H1 (cell line): ENCODE data around the gene TUBE1. TPM values are rescaled to one million over a fixed set of nuclear protein-coding genes. Genes with fewer than 3 reads are reported as not detected.

Experiments used
- CTCF ChIA-PET: fragments of 300-600 bp; sonication (Branson Sonifier 250); formaldehyde crosslinking; loops from one replicate; lab custom pipeline; 2021; ENCODE audit not compliant: partially characterized antibody; lab: Charles Lee
- POLR2A ChIA-PET: fragments of 300-600 bp; sonication (Branson Sonifier 250); formaldehyde crosslinking; loops from one replicate; lab custom pipeline; 2021; ENCODE audit warnings: inconsistent platforms; ENCODE audit not compliant: partially characterized antibody; lab: Charles Lee
- DNase-seq, 2 experiments: peaks; one replicate each; pipeline versions ENCODE4 v3.0.0 to v3.0.0-alpha.2; 2010 to 2022; ENCODE audit warnings: low spot score in 2 of 2, low read depth in 1 of 2, mixed read lengths in 1 of 2
- FAIRE-seq: peaks from 2 replicates; lab custom pipeline; 2011; peaks lifted over from hg19 to GRCh38; lab: Jason Lieb, UNC
- H2AFZ ChIP-seq: 2 replicates; pipeline ENCODE4 v1.8.1; 2012; ENCODE audit warnings: low read length, inconsistent platforms
- H2AK5ac ChIP-seq: 2 replicates; pipeline ENCODE4 v1.6.1; 2013; ENCODE audit warnings: low read depth, low read length
- H2BK120ac ChIP-seq: replicated peaks from 2 replicates; pipeline ENCODE3; 2013; ENCODE audit warnings: low read depth, low read length, inconsistent platforms
- H2BK12ac ChIP-seq: 2 replicates; pipeline ENCODE4 v1.6.1; 2013; ENCODE audit warnings: low read depth, low read length
- H2BK15ac ChIP-seq: 2 replicates; pipeline ENCODE4 v1.6.1; 2013; ENCODE audit warnings: low read length
- H2BK20ac ChIP-seq: 2 replicates; pipeline ENCODE4 v1.6.1; 2013; ENCODE audit warnings: low read length
- H2BK5ac ChIP-seq: 2 replicates; pipeline ENCODE4 v1.6.1; 2013; ENCODE audit warnings: low read depth, low read length
- H3K14ac ChIP-seq: 2 replicates; pipeline ENCODE4 v1.6.1; 2013; ENCODE audit warnings: inconsistent platforms; ENCODE audit not compliant: insufficient read length
- H3K18ac ChIP-seq: 2 replicates; pipeline ENCODE4 v1.6.1; 2013; ENCODE audit warnings: low read length; ENCODE audit errors: extremely low read depth
- H3K23ac ChIP-seq: 2 replicates; pipeline ENCODE4 v1.6.1; 2013; ENCODE audit warnings: inconsistent platforms; ENCODE audit not compliant: insufficient read length
- H3K23me2 ChIP-seq: 2 replicates; pipeline ENCODE4 v1.6.1; 2013; ENCODE audit warnings: low read depth, low read length
- H3K27ac ChIP-seq: 2 replicates; pipeline ENCODE4 v1.6.1; 2011; ENCODE audit warnings: low read depth, low read length, inconsistent platforms
- H3K27me3 ChIP-seq, 4 experiments: replicated peaks in 1 of 4; 1 replicate in 1 of 4; 2 replicates in 3 of 4; pipeline versions ENCODE4 v1.6.1 to v1.8.1; 2011 to 2013; ENCODE audit warnings: low read length in 3 of 4, mild to moderate bottlenecking in 3 of 4, inconsistent platforms in 2 of 4, mixed read lengths in 2 of 4, moderate library complexity in 1 of 4; ENCODE audit not compliant: control insufficient read depth in 3 of 4, insufficient read depth in 3 of 4; ENCODE audit errors: extremely low read depth in 1 of 4
- H3K36me3 ChIP-seq, 4 experiments: 2 replicates each; pipeline versions ENCODE4 v1.6.1 to v1.8.1; 2011 to 2013; ENCODE audit warnings: mild to moderate bottlenecking in 4 of 4, low read length in 3 of 4, moderate library complexity in 2 of 4, control low read depth in 1 of 4, inconsistent platforms in 1 of 4; ENCODE audit not compliant: insufficient read depth in 4 of 4, control insufficient read depth in 2 of 4
- H3K4ac ChIP-seq: replicated peaks from 2 replicates; pipeline ENCODE3; 2013; ENCODE audit warnings: low read length, low read depth, mixed read lengths, inconsistent platforms; ENCODE audit not compliant: insufficient read length
- H3K4me1 ChIP-seq, 4 experiments: replicated peaks in 1 of 4; 1 replicate in 1 of 4; 2 replicates in 3 of 4; pipeline versions ENCODE4 v1.6.1 to v1.8.1; 2011 to 2013; ENCODE audit warnings: low read length in 3 of 4, inconsistent platforms in 2 of 4, mixed read lengths in 1 of 4; ENCODE audit not compliant: insufficient read depth in 4 of 4, control insufficient read depth in 3 of 4
- H3K4me2 ChIP-seq, 2 experiments: 2 replicates each; pipeline versions ENCODE4 v1.6.1 to v1.8.1; 2011 to 2013; ENCODE audit warnings: low read depth in 2 of 2, low read length in 2 of 2, control low read depth in 1 of 2, inconsistent platforms in 1 of 2, mild to moderate bottlenecking in 1 of 2; ENCODE audit not compliant: insufficient read depth in 1 of 2
- H3K4me3 ChIP-seq, 4 experiments: fragments of 200-600, 300-600 bp in 1 of 4; sonication (generic), shearing (Covaris generic), sonication (Bioruptor Twin) in 1 of 4; 2 replicates each; pipeline versions ENCODE4 v1.5.1 to v1.8.1; 2011 to 2016; ENCODE audit warnings: low read length in 4 of 4, low read depth in 3 of 4, control low read depth in 2 of 4, inconsistent platforms in 2 of 4, mild to moderate bottlenecking in 2 of 4, mixed read lengths in 1 of 4, moderate library complexity in 1 of 4; ENCODE audit not compliant: insufficient read depth in 2 of 4; ENCODE audit errors: extremely low read depth in 1 of 4
- H3K56ac ChIP-seq: replicated peaks from 2 replicates; pipeline ENCODE3; 2013; ENCODE audit warnings: low read depth, mild to moderate bottlenecking, mixed read lengths, low read length, inconsistent platforms; ENCODE audit not compliant: insufficient read length
- H3K79me1 ChIP-seq: 2 replicates; pipeline ENCODE4 v1.6.1; 2013; ENCODE audit warnings: low read depth, low read length, control low read depth
- H3K79me2 ChIP-seq, 2 experiments: 2 replicates each; pipeline versions ENCODE4 v1.6.1 to v1.8.1; 2012 to 2013; ENCODE audit warnings: low read length in 2 of 2, mild to moderate bottlenecking in 2 of 2, inconsistent platforms in 1 of 2; ENCODE audit not compliant: insufficient read depth in 2 of 2, control insufficient read depth in 1 of 2
- H3K9ac ChIP-seq, 4 experiments: replicated peaks in 1 of 4; 1 replicate in 1 of 4; 2 replicates in 3 of 4; pipeline versions ENCODE4 v1.6.1 to v1.8.1; 2011 to 2013; ENCODE audit warnings: low read depth in 3 of 4, low read length in 3 of 4, control low read depth in 2 of 4, mild to moderate bottlenecking in 2 of 4, moderate library complexity in 2 of 4, inconsistent platforms in 1 of 4; ENCODE audit errors: extremely low read depth in 1 of 4
- H3K9me3 ChIP-seq, 2 experiments: 2 replicates each; pipeline versions ENCODE4 v1.6.1 to v1.8.1; 2012 to 2013; ENCODE audit warnings: mild to moderate bottlenecking in 2 of 2, moderate library complexity in 2 of 2, control low read depth in 1 of 2, inconsistent platforms in 1 of 2, low read depth in 1 of 2, low read length in 1 of 2, mixed read lengths in 1 of 2; ENCODE audit not compliant: insufficient read depth in 2 of 2
- H4K20me1 ChIP-seq, 2 experiments: replicated peaks in 1 of 2; 2 replicates each; pipeline versions ENCODE3 to v1.8.1; 2011 to 2013; ENCODE audit warnings: inconsistent platforms in 2 of 2, low read length in 2 of 2, mild to moderate bottlenecking in 1 of 2; ENCODE audit not compliant: insufficient read depth in 2 of 2, control insufficient read depth in 1 of 2
- H4K5ac ChIP-seq: 2 replicates; pipeline ENCODE4 v1.6.1; 2013; ENCODE audit warnings: low read length, low read depth, mixed read lengths, inconsistent platforms; ENCODE audit not compliant: insufficient read length
- H4K8ac ChIP-seq: 2 replicates; pipeline ENCODE4 v1.8.0; 2013; ENCODE audit warnings: mild to moderate bottlenecking, moderate library complexity, low read length, inconsistent platforms; ENCODE audit not compliant: insufficient read depth; ENCODE audit errors: extremely low read depth
- H4K91ac ChIP-seq: replicated peaks from 2 replicates; pipeline ENCODE3; 2013; ENCODE audit warnings: low read length, mixed read lengths, inconsistent platforms; ENCODE audit not compliant: insufficient read length
- MAX ChIP-seq: IDR thresholded peaks from 2 replicates; pipeline ENCODE4 v1.6.1; 2012; ENCODE audit warnings: inconsistent platforms
- SAP30 ChIP-seq: fragments of 300-600 bp; sonication (generic); IDR thresholded peaks from 2 replicates; pipeline ENCODE4 v1.7.1; 2012; ENCODE audit warnings: low read length, moderate library complexity, mild to moderate bottlenecking, inconsistent platforms; ENCODE audit not compliant: insufficient read depth, insufficient replicate concordance
- WGBS, 2 experiments: shearing (Covaris generic) in 1 of 2; methylation state at CpG; one replicate each; pipeline versions ENCODE4 v1.1.6 to v1.1.7; 2013 to 2015; ENCODE audit warnings: low lambda C conversion rate in 2 of 2, mixed read lengths in 2 of 2, inconsistent platforms in 1 of 2, low coverage in 1 of 2, missing lambda C conversion rate in 1 of 2; ENCODE audit not compliant: insufficient replicate concordance in 2 of 2, insufficient coverage in 1 of 2, insufficient read length in 1 of 2; ENCODE audit errors: extremely low coverage in 1 of 2, missing lambda C conversion rate in 1 of 2; 5-methylcytosine and 5-hydroxymethylcytosine counted together
- polyA plus RNA-seq, 7 experiments: library from polyadenylated mRNA; depleted of rRNA in 3 of 7; stranded (reverse) in 5 of 7; unstranded in 2 of 7; fragments of >200 nt in 5 of 7; fragments of 200-250 nt in 2 of 7; gene quantifications; 1 replicate in 5 of 7; 2 replicates in 1 of 7; 4 replicates in 1 of 7; pipeline versions ENCODE4 v1.2.1 to v1.2.3, GENCODE V29; 2011 to 2013; ENCODE audit warnings: missing spikeins in 2 of 7, mixed read lengths in 2 of 7
- total RNA-seq: library from RNA; stranded (reverse); fragmentation: NEBNext Ultra II Directional; extraction: Animal tissue kit (Norgen Biotek cat#: 25700); gene quantifications from 2 replicates; pipeline ENCODE4 v1.2.1, GENCODE V29; 2021

The TUBE1 gene
- total and polyA plus RNA-seq, 2 of the 8 experiments (the other 6 are each of a cell fraction or from before 2014, with no cell fraction given): 8.0 to 15.9 TPM

GRCh38 chr6:112100561-112100960 is 13.3 kb upstream of the TUBE1 start:
- Histone ChIP-seq H4K20me1 (no peaks in the 10 kb centered on the region), H3K4me3 (no peak overlapping the region), H2AK5ac (no peak overlapping the region), H3K14ac (no peak overlapping the region), H3K9me3 (no peaks in the 10 kb centered on the region; a peak in 1 of 4 replicates), H3K4me2 (peak overlapping the region; percentile 16 to 17; a peak in 1 of 4 replicates), H3K79me2 (no peaks in the 10 kb centered on the region), H3K18ac (no peak overlapping the region), H3K23me2 (no peaks in the 10 kb centered on the region), H2BK120ac (no peak overlapping the region), H2AFZ (no peak overlapping the region), H3K56ac (no peak overlapping the region), H3K36me3 (no peaks in the 10 kb centered on the region), H4K8ac (no peak overlapping the region), H2BK20ac (no peak overlapping the region), H3K23ac (no peak overlapping the region), H3K4me1 (peaks cover 0 to 8% (median 3%) of the 10 kb centered on the region in 4 experiments; a peak in 1 of 7 replicates), H3K9ac (no peak overlapping the region), H4K91ac (no peak overlapping the region)
- ChIA-PET POLR2A (interaction anchor here (1.7 kb wide), 1 partner anchor 13 kb away, joined by 5 read pairs; the partner anchor contains the start of genes FAM229B and TUBE1), CTCF (interaction anchor here (0.8 to 1.0 kb wide), 3 partner anchors 9 to 18 kb away, joined by 3 read pairs; no protein-coding TSS in a partner anchor)
- 48% methylated on average over 4 of the region's 4 CpGs; no CpG with 5 or more reads in 1 of the 2 experiments for WGBS, 2 experiments
- DNase-seq: peak in 1 of 2 experiments; percentile 21
- TF ChIP-seq MAX (0 out of 2 replicates have a peak, but pooled peaks have one; percentile 31), SAP30 (no peak)
- TF ChIP-seq, all 59 proteins: peak for 1
- FAIRE-seq: no peak
- no peak overlapping the region for H2BK12ac ChIP-seq
- H3K27ac ChIP-seq: no peak overlapping the region
- no peaks in the 10 kb centered on the region for H3K79me1 ChIP-seq
- H2BK5ac ChIP-seq: no peak overlapping the region; the same call in 1 of the 2 replicates
- H3K4ac ChIP-seq: no peak overlapping the region
- no peak overlapping the region for H4K5ac ChIP-seq
- no peak overlapping the region for H2BK15ac ChIP-seq
- H3K27me3 ChIP-seq: no peaks in the 10 kb centered on the region
